Stimulated activated CD4-positive, alpha-beta T cell treated with anti-CD3 and anti-CD28 coated beads, Interleukin-12 subunit alpha, Interleukin-12 subunit beta, amount 100 ng/mL, for 24 hours (primary cell): Measurements from ENCODE around the gene FGGY.

Experiments
- DNase-seq, 2 experiments: peaks; one replicate each; pipeline ENCODE4 v3.0.0-alpha.2; 2020; ENCODE audit warnings: low read depth in 2 of 2

Gene FGGY

GRCh38 chr1:59761443-59761842, 464.5 kb downstream of the FGGY start:
- no peak for DNase-seq

DNA sequence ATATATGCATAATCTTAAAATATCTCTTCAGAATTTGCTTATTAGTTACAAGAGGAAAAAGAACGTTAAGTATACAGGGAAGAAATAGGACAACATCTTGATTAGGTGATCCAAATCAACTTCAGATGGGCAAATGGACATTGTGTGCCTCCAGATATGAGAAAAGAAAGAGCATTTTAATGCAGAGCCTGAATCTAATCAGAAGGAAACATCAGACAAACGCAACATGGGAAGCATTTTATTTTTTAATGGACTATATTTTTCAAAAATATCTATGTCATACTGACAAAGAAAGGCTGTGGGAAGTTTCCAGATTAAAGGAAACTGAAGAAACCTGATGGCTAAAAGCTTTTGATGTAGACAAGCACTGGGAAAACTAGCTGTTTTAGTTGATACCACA, 466.5 kb downstream of the FGGY start:
- no peak for DNase-seq

GRCh38 chr1:59765011-59765730, 468.3 kb downstream of the FGGY start:
- DNase-seq = no peak

DNA sequence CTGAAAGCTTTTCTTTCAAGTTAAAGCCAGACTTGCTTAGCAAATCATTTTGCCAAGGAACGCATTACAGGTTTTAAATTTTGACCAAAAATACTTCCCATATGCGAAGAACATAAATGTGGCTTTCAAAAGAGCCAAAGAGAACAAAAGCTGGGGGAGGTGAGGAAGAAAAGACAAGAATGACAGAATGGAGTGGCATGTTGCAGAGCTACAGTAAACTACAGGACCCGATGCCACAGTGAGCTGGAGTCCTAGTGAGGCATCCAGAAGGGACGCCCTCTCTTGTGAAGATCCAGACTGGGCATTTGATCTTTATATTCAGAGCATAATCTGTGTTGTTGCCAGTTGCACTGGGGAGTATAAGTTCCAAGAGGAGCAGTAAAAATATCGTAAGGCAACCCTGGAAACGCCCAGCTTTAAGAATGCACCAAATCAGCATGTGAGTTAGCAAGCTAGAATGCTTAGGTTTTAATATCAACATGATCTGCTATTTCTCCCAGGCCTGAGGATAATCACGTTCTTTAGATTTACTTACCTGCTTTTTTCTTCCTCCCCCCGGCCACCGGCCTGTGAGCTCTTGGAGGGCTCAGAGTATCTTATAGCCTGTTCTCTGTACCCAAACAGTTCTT, 469.4 kb downstream of the FGGY start:
- DNase-seq = no peak

DNA sequence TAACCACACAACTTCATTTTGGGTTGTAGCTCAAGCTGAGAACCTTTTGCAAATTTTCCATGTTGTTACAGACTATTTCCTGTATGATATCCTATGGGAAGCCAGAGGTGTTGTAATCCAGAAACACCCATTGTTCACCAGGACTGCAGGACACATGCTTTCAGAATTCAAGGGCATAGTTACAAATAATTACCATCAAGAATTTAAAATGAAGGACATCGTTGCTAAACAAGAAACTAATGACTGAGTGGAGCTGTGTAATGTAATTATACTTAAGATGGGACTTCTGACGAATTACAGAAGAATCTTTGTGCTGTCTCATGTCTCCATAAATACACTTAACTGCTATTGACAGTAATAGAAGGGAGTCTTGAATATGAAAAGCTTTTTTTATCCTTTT, 470.2 kb downstream of the FGGY start:
- DNase-seq = no peak

GRCh38 chr1:59768792-59769735, 472.2 kb downstream of the FGGY start:
- DNase-seq = no peak

DNA sequence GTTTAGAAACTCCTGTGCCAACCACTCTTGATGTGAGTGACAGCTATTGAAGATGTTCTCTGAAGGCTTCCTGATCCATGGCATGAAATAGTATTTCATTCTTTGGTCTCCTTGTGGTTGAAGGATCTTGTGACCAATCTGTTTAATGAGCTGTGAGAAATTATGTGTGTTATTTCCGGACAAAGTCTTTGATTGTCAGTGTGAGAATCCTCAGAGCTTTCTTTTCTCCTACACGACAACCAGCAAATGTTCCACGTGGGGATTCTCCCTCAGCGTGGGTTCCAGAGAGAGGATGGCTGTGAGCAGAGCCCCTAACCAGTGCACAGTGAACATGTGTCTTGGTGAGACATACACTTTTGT, 472.8 kb downstream of the FGGY start:
- DNase-seq = no peak

GRCh38 chr1:59771361-59771760, 474.5 kb downstream of the FGGY start:
- DNase-seq = no peak

GRCh38 chr1:59775480-59775879, 478.6 kb downstream of the FGGY start:
- no peak for DNase-seq

DNA sequence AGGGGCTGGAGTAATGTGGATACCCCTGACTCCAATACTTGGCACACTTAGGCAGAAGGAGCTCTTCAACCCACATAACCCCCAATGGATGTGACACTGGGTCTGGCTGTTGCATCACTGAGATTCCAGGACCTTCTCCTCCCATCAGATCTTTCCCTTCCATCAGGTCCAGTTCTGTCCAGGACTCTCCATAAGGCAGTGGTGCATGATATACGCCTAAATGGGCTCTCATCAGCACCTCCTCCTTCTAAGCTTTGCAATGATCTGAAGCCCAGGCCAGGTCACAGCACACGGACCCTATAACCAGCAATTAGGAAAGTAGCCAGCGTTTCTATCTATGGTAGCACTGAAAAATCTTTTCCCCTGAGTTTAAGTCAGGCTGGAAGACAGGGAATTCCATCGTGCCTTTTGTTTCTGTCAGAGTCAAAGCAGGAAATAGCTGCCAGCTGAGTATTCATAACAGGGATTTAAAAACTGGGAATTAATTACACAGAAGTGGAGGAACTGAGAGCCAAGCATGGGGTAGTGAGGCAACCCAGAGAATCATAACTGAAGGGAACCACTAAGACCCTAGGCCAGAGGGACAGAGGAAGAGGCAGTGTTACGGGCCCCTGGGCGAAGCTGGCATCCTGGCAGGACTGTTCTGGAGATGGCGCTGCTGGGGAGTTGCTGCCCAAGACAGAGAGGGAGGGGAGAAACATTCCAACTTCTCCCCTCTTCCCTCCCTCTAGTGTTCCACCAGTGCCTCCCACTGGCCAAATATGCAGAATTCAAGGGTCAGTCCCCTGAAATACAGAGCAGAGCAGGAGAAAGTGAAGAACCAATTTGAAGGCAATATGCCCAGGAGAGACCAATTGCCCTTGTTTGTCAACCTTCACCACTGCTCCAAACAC, 480.3 kb downstream of the FGGY start:
- no peak for DNase-seq

GRCh38 chr1:59779949-59780348, 483.1 kb downstream of the FGGY start:
- DNase-seq = no peak

DNA sequence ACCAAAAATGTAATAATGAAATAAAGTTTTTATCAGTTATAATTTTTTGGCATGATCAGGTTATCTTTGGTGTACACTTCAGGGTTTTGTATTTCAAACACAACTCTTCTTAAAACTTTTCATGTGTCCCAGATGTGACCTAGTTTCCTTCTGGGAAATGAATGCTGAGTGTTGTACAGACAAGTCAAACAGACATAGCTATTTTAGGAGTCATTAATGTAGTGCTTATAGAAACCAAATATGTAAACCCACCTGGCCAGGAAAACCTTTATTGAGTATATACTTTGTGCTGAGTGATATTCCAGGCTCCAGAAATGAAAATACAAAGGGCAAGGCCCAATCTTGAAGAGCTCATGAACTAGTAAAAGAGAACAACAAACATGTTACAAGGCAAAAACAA, 491.9 kb downstream of the FGGY start:
- DNase-seq = no peak

DNA sequence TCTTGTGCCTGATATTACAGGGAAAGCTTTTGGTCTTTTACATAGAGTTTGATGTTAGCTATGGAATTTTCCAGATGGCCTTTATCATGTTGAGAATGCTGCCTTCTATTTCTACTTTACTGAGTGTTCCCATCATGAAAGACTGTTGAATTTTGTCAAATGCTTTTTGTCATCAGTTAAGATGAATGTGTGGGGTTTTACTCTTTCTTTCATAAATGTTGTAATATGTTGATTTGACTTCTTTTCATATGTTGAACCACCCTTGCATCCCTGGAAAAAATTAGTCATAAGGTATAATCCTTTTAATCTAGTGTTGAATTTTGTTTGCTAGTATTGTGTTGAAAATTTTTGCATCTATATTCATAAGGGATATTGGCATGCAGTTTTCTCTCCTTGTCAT, 501.7 kb downstream of the FGGY start:
- DNase-seq = no peak

GRCh38 chr1:59803458-59804038, 506.7 kb downstream of the FGGY start:
- DNase-seq = no peak

DNA sequence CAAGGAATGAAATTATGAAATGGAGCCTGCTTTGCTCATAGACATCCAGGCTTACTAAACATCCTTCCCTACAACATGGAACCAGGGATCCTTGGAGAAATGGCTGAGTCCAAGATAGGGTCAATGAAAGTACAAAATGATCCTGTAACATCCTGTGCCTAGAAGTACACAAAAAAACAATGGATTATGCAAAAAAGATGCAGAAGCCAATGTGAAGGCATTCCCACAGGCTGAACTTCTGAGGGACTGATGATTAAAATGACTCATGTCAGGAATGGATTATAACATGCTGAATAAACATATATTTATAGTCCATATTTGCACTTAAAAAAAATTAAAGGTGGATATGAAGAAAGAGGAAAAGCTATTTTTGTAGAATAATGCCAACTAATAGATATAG, 507.4 kb downstream of the FGGY start:
- no peak for DNase-seq

DNA sequence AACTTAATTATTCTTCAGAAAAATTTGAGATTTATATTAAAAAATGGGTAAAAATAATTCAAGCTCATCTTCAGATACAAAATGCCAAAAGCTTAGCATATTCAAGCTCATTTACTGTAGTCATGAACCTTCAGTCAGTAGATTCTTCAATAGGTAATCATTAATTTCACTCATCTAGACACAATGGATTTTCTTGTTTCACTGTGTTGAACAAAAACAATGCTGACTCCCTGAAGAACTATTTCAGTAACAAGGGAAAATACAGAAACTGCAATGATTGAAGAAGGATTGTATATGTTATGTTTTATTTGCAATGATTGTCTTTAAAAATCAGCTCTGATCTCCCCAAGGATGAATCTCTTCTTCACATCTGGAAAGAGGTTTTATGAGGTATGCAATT, 508.7 kb downstream of the FGGY start:
- no peak for DNase-seq
